ENCODE measurements around the gene PAX8.

DNA sequence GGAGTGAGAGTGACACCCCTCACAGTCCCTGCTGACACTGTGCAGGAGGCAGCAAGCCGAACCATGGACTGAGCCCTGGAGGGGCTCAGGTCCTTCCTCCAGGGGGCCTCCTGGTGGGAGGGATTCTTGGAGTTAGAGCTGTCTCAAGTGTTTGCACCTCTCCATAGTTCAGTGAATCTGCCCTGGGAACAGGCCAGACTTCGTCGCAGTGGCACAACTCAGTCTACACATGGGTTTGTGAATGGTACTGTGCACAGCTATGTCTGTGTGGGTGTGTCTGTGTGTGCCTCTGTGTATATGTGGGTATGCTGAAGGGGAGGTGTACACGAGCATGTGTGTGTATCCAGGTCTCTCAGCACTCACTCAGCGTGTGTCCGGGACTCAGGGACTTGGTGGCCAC lies 36.4 kb downstream of the PAX8 start:
- TF ChIP-seq CTCF (IDR thresholded peaks at IDR 0.05) (no peak), ZFX (IDR thresholded peaks at IDR 0.05; ENCODE audit: borderline replicate concordance) (no peak)

All from 22Rv1 (cell line).